NCI-H2196 (cell line): ENCODE results near the gene CETP.

Source experiments
- DNase-seq: peaks from one replicate; lab custom pipeline; 2025; ENCODE audit not compliant: unreplicated experiment; lab: John Stamatoyannopoulos, UW

Gene CETP

DNA sequence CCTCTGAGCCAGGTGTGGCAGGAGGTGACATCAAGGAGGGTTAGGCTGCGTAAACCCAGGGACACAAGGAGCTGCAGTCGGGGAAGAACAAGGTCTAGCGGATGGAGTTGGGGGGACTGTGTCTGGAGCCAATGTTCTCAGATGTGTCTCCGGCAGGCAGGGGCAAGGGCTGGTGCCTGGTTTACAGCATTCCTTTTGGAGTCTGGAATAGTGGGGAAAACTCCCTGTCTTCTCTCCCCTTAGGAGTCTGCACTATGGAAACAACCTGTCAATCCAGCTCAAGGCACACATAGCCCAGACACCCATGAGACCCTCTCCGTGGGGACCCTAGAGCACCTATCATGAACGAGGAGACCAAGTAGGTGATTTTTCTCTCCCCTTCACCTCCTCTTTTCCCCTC is 55.1 kb downstream of the CETP start:
- no peak for DNase-seq

DNA sequence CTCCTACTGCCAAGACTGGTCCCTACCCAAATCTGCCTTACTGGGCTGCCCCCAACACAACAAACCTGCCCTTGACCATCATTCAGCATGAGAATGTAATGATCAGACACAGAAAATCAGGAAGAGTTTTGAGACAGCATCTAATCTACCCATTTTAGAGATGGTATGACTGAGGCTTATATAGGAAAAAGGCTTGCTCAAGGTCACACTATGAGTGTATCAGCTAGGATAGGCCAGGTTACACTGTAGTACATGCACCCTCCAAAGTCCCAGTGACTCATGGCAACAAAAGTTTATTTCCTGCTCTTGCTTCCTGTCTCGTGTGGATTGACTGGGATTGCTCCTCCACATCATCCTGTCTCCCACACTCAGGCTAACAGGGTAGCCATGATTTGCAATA is 55.5 kb downstream of the CETP start:
- no peak for DNase-seq

DNA sequence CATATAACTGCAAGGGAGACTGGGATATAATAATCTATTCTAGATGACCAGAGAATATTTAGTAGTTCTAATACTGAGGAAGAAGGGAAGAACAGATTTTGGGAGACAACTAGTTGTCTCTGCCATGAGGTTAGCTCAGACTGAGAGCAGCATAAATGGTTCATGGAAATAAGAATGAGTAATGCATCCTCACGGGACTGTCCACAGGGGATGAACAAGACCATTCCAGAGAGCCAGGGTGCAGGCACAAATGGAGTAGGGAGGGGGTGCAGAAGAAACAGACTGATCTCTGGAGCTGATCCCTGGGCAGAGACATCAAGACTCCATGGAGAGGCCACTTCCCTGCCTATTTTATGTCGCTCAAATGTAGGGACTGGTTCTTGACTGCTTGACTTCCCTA is 58.0 kb downstream of the CETP start:
- DNase-seq = no peak

DNA sequence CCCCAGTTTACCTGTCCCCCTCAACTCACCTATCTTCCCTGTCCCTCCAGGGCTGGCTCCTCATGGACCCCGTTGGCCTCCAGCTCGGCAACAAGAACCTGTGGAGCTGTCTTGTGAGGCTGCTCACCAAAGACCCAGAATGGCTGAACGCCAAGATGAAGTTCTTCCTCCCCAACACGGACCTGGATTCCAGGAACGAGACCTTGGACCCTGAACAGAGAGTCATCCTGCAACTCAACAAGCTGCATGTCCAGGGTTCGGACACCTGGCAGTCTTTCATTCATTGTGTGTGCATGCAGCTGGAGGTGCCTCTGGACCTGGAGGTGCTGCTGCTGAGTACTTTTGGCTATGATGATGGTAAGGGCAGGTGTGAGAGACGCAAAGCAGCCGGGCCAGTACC is 58.9 kb downstream of the CETP start:
- DNase-seq = no peak

DNA sequence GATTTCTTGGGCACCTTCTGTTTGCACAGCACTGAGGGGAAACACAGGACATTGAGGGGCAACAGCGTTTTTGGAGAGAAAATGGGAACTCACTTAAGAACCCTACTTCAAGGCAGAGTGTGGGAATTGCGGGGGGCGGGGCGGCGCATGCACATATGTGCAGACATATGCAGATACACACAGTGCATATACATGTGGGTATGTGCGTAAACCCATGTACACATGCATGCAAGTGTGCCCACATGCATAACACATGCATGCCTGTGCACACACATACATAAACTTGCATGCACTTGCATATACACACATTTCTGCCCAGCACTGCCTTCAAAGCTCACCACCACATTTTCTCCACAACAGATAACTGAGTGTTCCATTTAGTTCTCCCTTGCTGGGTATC is 60.0 kb downstream of the CETP start:
- no peak for DNase-seq

DNA sequence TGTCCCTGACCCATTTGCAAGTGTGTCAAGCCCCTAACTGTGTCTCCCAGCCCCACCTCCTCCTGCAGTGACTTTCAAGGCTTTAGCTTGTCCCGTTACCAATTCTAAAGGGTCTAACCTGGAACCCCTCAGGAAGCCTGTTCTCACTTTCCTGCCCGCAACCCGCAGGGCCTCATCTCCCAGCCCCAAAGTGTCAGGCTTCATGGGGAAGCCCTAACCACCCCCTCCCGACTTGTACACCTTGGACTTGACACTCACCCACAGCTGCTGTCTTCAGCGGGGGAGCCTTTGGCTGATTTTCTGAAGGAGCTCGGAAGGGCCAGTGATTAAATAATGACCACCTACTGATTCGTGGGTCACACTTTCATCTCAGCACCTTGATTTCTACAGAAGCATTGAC is 60.7 kb downstream of the CETP start:
- DNase-seq = no peak

DNA sequence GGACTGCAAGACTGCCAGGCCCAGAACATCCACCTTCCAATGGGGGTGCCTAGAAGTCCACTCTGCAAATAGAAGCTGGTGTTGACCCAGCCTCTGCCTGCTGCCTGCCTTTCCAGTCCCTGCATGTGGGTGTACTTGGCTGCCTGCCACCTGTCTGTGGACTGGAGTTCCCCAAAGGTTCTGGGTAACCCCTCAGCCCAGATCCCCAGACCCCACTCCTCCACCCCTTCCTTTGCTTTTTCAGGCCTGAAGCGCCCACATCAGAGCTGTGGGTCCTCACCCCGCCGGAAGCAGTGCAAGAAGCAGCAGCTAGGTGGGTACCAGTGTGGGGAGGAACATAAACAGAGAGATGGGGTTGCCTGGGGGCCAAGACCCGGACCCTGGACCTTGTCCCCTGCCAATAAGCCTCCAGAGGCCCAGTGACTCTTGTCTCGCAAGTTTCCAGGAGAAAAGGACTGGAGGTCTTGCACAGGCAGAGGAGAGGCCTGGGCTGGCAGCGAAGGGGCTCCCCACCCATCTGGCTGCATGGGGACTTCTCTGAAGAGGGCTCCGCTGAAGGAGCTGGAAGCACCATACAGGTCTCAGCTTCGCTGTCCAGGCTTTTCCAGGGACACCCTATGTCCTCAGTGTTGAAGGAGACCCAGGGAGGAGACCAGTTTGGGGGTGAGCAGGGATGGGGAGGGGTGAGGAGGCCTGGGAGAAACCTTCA is 61.9 kb downstream of the CETP start:
- no peak for DNase-seq

DNA sequence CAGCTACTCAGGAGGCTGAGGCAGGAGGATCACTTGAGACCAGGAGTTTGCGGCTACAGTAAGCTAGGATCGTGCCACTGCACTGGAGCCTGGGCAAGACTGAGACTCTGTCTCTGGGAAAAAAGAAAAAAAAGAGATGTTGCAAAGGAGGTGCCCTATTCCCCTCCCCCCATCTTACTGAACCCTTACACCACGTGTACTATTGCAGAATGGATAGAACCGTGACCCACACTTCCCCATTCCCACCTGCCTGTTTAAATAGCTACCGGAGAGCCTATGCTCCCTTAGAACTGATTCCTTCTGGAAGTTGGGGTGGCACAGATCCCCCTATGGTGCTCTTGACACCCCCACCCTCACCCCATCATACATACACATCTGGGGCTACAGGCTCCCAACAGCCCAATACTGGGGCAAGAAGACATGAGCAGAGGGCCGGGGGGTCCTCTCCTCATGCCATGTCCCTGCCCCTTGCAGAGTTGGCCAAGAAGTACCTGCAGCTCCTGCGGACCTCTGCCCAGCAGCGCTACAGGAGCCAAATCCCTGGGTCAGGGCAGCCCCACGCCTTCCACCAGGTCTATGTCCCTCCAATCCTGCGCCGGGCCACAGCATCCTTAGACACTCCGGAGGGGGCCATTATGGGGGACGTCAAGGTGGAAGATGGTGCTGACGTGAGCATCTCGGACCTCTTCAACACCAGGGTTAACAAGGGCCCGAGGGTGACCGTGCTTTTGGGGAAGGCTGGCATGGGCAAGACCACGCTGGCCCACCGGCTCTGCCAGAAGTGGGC is 63.3 kb downstream of the CETP start:
- no peak for DNase-seq

DNA sequence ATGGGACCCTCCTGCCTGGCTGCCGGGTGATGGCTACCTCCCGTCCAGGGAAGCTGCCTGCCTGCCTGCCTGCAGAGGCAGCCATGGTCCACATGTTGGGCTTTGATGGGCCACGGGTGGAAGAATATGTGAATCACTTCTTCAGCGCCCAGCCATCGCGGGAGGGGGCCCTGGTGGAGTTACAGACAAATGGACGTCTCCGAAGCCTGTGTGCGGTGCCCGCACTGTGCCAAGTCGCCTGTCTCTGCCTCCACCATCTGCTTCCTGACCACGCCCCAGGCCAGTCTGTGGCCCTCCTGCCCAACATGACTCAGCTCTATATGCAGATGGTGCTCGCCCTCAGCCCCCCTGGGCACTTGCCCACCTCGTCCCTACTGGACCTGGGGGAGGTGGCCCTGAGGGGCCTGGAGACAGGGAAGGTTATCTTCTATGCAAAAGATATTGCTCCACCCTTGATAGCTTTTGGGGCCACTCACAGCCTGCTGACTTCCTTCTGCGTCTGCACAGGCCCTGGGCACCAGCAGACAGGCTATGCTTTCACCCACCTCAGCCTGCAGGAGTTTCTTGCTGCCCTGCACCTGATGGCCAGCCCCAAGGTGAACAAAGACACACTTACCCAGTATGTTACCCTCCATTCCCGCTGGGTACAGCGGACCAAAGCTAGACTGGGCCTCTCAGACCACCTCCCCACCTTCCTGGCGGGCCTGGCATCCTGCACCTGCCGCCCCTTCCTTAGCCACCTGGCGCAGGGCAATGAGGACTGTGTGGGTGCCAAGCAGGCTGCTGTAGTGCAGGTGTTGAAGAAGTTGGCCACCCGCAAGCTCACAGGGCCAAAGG is 64.4 kb downstream of the CETP start:
- no peak for DNase-seq

DNA sequence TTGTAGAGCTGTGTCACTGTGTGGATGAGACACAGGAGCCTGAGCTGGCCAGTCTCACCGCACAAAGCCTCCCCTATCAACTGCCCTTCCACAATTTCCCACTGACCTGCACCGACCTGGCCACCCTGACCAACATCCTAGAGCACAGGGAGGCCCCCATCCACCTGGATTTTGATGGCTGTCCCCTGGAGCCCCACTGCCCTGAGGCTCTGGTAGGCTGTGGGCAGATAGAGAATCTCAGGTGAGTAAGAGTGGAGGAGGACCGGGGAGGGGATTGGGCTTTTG is 65.0 kb downstream of the CETP start:
- DNase-seq = no peak

DNA sequence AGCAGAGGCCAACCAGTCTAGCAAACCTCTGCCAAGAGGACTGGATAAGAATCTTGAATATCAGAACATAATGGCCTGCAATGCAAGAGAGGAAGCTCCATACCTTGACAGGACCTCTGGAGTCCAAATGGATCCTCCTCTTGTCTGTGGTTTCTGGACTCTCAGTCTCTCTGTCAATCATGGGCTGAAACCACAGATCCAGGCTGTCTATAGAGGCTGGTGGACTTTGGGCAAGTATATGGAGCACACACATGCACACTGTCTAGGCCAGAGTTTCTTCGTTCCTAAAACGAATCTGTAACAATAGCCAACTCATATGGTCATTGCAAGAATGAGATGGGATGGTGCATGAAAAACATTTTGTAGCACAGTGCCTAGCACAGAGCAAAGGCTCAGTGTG is 65.3 kb downstream of the CETP start:
- no peak for DNase-seq

DNA sequence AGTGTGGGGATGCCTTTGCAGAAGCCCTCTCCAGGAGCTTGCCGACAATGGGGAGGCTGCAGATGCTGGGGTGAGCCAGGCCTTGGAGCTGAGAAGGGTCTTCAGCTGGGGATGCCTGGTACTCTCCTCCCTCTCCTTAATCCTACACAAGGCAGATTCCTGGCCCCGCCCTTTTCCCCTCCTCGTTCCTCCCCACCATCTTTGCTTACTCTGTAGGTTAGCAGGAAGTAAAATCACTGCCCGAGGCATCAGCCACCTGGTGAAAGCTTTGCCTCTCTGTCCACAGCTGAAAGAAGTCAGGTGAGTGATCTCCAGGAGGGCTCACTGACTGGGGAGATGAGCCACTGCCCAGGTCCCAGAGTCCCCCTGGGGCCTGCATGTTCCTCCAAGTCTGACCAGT is 66.3 kb downstream of the CETP start:
- no peak for DNase-seq

DNA sequence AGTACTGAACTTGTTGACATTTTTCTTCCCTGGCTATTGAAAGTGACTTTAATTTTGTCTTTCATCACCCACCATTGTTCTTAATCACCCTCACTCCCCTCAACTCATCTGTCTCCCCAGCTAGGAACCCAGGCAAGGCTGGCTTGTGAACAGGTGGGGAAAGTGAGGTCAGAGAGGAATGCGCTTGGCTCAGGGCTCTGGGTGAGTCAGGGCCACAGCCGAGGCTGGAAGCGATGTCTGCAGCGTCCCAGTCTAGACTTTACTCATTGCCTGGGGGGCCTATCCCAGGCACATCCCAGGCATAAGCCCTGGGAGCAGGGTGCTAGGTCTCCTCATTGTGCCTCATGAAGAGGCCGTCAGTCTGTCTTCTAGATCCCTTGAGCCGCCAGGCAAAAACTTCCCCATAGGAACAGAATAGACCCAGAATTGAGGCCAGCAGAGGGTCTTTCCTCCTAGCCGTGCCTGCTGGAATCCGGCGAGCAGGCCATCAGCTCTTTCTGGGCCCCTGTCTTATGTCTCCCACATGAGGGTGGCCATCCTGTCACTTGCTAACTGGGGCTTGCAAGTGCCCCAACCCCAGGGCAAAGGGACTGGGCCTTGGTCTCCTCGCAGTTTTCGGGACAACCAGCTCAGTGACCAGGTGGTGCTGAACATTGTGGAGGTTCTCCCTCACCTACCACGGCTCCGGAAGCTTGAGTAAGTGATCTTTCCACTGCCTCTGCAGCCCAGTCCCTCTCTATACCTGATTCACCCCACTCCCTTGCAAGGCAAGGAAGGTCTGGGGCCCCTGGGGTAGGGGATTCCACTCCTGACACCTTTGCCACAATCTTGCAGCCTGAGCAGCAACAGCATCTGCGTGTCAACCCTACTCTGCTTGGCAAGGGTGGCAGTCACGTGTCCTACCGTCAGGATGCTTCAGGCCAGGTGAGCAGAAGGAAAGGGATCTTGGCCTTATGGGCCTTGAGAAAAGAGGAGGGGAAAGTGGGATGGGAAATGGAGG is 67.7 kb downstream of the CETP start:
- no peak for DNase-seq

DNA sequence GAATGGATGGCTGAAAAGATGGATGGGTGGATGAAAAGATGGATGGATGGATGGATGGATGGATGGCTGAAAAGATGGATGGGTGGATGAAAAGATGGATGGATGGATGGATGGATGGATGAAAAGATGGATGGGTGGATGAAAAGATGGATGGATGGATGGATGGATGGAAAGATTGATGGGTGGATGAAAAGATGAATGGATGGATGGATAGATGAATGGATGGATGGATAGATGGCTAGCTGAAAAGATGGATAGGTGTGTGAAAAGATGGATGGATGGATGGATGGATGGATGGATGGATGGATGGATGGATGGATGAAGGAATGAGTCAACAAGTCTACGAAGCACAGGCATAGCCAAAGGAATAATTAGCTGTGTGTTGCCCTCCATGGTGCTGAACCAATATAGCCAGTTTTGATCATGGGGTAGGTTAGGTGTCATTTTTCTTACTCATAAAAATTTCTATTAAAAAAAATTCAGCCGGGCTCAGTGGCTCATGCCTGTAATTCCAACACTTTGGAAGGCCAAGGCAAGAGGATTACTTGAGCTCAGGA is 68.7 kb downstream of the CETP start:
- DNase-seq = no peak

DNA sequence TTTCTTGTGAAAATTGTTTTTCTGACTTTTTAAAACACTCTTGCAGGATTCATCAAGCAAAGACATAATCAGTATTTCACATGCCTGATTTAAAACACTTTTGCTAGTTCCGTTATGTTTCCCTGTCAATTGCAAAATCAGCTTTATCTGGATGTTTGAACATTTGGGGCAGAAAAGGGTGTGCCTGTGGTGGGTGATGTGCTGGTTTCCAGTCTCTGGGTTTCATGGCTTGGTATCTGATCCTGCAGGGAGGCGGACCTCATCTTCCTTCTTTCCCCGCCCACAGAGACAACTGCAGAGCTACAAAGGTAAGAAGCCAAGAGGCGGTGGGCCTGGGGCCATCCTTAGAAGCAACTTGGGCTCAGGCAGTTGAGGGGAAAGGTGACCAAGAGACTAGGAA is 69.4 kb downstream of the CETP start:
- no peak for DNase-seq

DNA sequence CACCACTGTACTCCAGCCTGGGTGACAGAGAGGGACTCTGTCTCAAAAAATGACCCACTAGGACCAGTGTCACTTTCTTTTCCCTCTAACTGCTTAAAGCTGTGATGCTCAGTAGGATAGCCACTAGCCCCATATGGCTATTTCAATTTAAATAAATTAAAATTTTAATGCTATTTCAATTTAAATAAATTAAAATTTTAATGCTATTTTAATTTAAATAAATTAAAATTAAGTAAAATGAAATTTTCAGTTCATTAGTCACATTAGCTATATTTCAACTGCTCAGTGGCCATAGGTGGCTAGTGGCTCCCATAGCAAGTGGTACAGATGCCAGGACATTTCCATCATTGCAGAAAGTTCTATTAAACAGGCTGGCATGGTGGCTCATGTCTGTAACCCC is 70.6 kb downstream of the CETP start:
- no peak for DNase-seq

DNA sequence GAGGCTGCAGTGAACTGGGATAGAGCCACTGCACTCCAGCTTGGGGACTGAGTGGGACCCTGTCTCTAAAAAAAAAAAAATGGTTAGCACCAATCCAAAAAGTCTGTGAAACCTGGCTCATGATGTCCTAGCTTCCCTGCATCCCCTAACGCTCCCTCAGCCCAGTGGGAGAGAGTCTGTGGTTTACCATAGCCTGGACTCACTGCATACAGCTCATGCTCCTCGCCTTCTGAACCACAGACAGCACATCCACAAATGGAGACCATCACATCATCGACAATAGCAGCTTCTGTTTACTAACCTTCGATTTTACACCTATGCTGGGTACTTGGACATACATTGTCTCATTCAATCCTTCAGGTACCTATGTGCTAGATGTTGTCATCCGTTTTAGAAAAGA is 71.2 kb downstream of the CETP start:
- no peak for DNase-seq
